IMR-90 (cell line): ENCODE measurements around the gene CDYL2. TPM values are rescaled to one million over a fixed set of nuclear protein-coding genes. Genes with fewer than 3 reads are reported as not detected.

ENCODE experiments used
- ATAC-seq: fragments of 200-7000 bp; cut with Tn5 transposase; 2 replicates; pipeline ENCODE4 v1.9.1; 2020; ENCODE audit warnings: low read depth, mild to moderate bottlenecking, moderate library complexity
- BruUV-seq: library from RNA; stranded (reverse); fragments of 400-500 nt; replicated peaks from 2 replicates; lab custom pipeline; 2021; lab: Mats Ljungman, UMichigan
- CTCF ChIA-PET: fragments of 300-600 bp; formaldehyde crosslinking; extraction: SDS; loops from one replicate; lab custom pipeline; 2021; ENCODE audit warnings: antibody characterized with exemption; lab: Yijun Ruan, JAX
- POLR2A ChIA-PET: fragments of 300-600 bp; sonication (Branson Sonifier 250); formaldehyde crosslinking; loops from one replicate; lab custom pipeline; 2022; ENCODE audit warnings: antibody characterized with exemption; ENCODE audit not compliant: unreplicated experiment; lab: Charles Lee
- DNase-seq: peaks from one replicate; pipeline ENCODE4 v3.0.0; 2013
- H2AFZ ChIP-seq: replicated peaks from 2 replicates; pipeline ENCODE3; 2013; ENCODE audit warnings: low read length, mild to moderate bottlenecking; ENCODE audit not compliant: poor library complexity
- H2AK5ac ChIP-seq: 2 replicates; pipeline ENCODE4 v1.6.1; 2013; ENCODE audit warnings: low read depth, low read length, inconsistent platforms
- H2AK9ac ChIP-seq: replicated peaks from 2 replicates; pipeline ENCODE3; 2013; ENCODE audit warnings: mild to moderate bottlenecking, low read depth, low read length, moderate library complexity; ENCODE audit not compliant: poor library complexity
- H2BK120ac ChIP-seq: 2 replicates; pipeline ENCODE4 v1.6.1; 2013; ENCODE audit warnings: low read depth, low read length, inconsistent platforms
- H2BK15ac ChIP-seq: 3 replicates; pipeline ENCODE4 v1.6.1; 2013; ENCODE audit warnings: low read depth, low read length, inconsistent platforms
- H2BK20ac ChIP-seq: 2 replicates; pipeline ENCODE4 v1.6.1; 2013; ENCODE audit warnings: low read depth, mild to moderate bottlenecking, inconsistent platforms, low read length, moderate library complexity
- H2BK5ac ChIP-seq: 2 replicates; pipeline ENCODE4 v1.6.1; 2013; ENCODE audit warnings: mild to moderate bottlenecking, low read depth, low read length, inconsistent platforms; ENCODE audit not compliant: poor library complexity, severe bottlenecking
- H3K14ac ChIP-seq: replicated peaks from 2 replicates; pipeline ENCODE4 v1.6.1; 2013; ENCODE audit warnings: low read depth, low read length, inconsistent platforms
- H3K18ac ChIP-seq: 2 replicates; pipeline ENCODE4 v1.6.1; 2013; ENCODE audit warnings: low read depth, low read length, control low read depth
- H3K23ac ChIP-seq: 2 replicates; pipeline ENCODE4 v1.6.1; 2013; ENCODE audit warnings: low read depth, low read length, inconsistent platforms
- H3K27ac ChIP-seq: 2 replicates; pipeline ENCODE4 v1.5.1; 2013; ENCODE audit warnings: mild to moderate bottlenecking, control low read depth, low read length; ENCODE audit not compliant: insufficient read depth
- H3K27me3 ChIP-seq: 2 replicates; pipeline ENCODE4 v1.6.1; 2013; ENCODE audit warnings: low read length; ENCODE audit not compliant: control insufficient read depth, insufficient read depth
- H3K36me3 ChIP-seq: 2 replicates; pipeline ENCODE4 v1.6.1; 2013; ENCODE audit warnings: low read length, mixed read lengths; ENCODE audit not compliant: control insufficient read depth, insufficient read depth
- H3K4ac ChIP-seq: 2 replicates; pipeline ENCODE4 v1.6.1; 2013; ENCODE audit warnings: low read depth, low read length, inconsistent platforms
- H3K4me1 ChIP-seq: 2 replicates; pipeline ENCODE4 v1.6.1; 2013; ENCODE audit warnings: low read length, mixed read lengths; ENCODE audit not compliant: control insufficient read depth, insufficient read depth
- H3K4me2 ChIP-seq: 2 replicates; pipeline ENCODE4 v1.6.1; 2013; ENCODE audit warnings: low read depth, mild to moderate bottlenecking, control low read depth, low read length, moderate library complexity
- H3K4me3 ChIP-seq: 2 replicates; pipeline ENCODE4 v1.5.1; 2013; ENCODE audit warnings: low read depth, mild to moderate bottlenecking, control low read depth, low read length, moderate library complexity; ENCODE audit not compliant: insufficient read depth
- H3K56ac ChIP-seq: 2 replicates; pipeline ENCODE4 v1.6.1; 2013; ENCODE audit warnings: low read length, inconsistent platforms; ENCODE audit not compliant: insufficient read depth; ENCODE audit errors: extremely low read depth
- H3K79me1 ChIP-seq, 2 experiments: 2 replicates each; pipeline ENCODE4 v1.6.1; 2013; ENCODE audit warnings: low read length in 2 of 2, inconsistent platforms in 1 of 2, low read depth in 1 of 2
- H3K9ac ChIP-seq: 2 replicates; pipeline ENCODE4 v1.6.1; 2013; ENCODE audit warnings: low read depth, low read length, control low read depth
- H3K9me1 ChIP-seq: 2 replicates; pipeline ENCODE4 v1.6.1; 2013; ENCODE audit warnings: low read length, inconsistent platforms; ENCODE audit not compliant: insufficient read depth
- H3K9me3 ChIP-seq: 2 replicates; pipeline ENCODE4 v1.6.1; 2013; ENCODE audit warnings: low read length; ENCODE audit not compliant: control insufficient read depth, insufficient read depth
- H4K20me1 ChIP-seq: 2 replicates; pipeline ENCODE4 v1.6.1; 2013; ENCODE audit warnings: low read length, inconsistent platforms; ENCODE audit not compliant: insufficient read depth
- H4K5ac ChIP-seq: 2 replicates; pipeline ENCODE4 v1.6.1; 2013; ENCODE audit warnings: mild to moderate bottlenecking, low read depth, low read length, control low read depth
- H4K8ac ChIP-seq, 2 experiments: 2 replicates each; pipeline ENCODE4 v1.6.1; 2013; ENCODE audit warnings: low read depth in 2 of 2, low read length in 2 of 2, control low read depth in 1 of 2, inconsistent platforms in 1 of 2
- H4K91ac ChIP-seq: 2 replicates; pipeline ENCODE4 v1.6.1; 2013; ENCODE audit warnings: low read depth, low read length, inconsistent platforms; ENCODE audit not compliant: insufficient read depth
- MAFK ChIP-seq: IDR thresholded peaks from 2 replicates; pipeline ENCODE4 v1.6.1; 2012; ENCODE audit warnings: low read depth, low read length, improper control_type of control experiment
- MAZ ChIP-seq: IDR thresholded peaks from 2 replicates; pipeline ENCODE4 v1.6.1; 2012; ENCODE audit warnings: low read depth, mild to moderate bottlenecking, low read length, improper control_type of control experiment, moderate library complexity, borderline replicate concordance
- RAD21 ChIP-seq: IDR thresholded peaks from 2 replicates; pipeline ENCODE4 v1.6.1; 2012; ENCODE audit warnings: low read length, improper control_type of control experiment
- RCOR1 ChIP-seq: IDR thresholded peaks from 2 replicates; pipeline ENCODE4 v1.6.1; 2012; ENCODE audit warnings: mild to moderate bottlenecking, low read length, improper control_type of control experiment; ENCODE audit not compliant: insufficient replicate concordance
- WGBS, 2 experiments: methylation state at CpG; one replicate each; pipeline versions ENCODE4 v1.1.5 to v1.1.7; 2013; ENCODE audit warnings: missing lambda C conversion rate in 2 of 2; ENCODE audit not compliant: insufficient read length in 1 of 2; ENCODE audit errors: extremely low coverage in 2 of 2; 5-methylcytosine and 5-hydroxymethylcytosine counted together
- dilution Hi-C: fragments of 300-500 bp; cut with HindIII; formaldehyde crosslinking; loops from one replicate; pipeline ENCODE4 v1.14.3; 2018; ENCODE audit warnings: low sequenced_read_pairs; ENCODE audit not compliant: unreplicated experiment
- in situ Hi-C: fragments of 300-500 bp; cut with MboI; formaldehyde crosslinking; loops from 3 replicates; pipeline ENCODE4 v1.14.3; 2019; ENCODE audit warnings: low sequenced_read_pairs, inconsistent platforms, mixed read lengths
- intact Hi-C: fragments of 100-400 bp; cut with micrococcal nuclease; formaldehyde crosslinking; loops from 2 replicates; pipeline ENCODE4 v1.10.0; 2022
- polyA plus RNA-seq, 3 experiments: library from polyadenylated mRNA; depleted of rRNA; stranded (reverse); fragments of >200 nt; gene quantifications; 2 replicates each; pipeline ENCODE4 v1.2.3, GENCODE V29; 2012; ENCODE audit warnings: low replicate concordance in 1 of 3
- total RNA-seq: library from RNA; depleted of rRNA; stranded (reverse); fragments of >200 nt; gene quantifications from 2 replicates; pipeline ENCODE4 v1.2.3, GENCODE V29; 2012

The CDYL2 gene
- total and polyA plus RNA-seq, 2 of the 4 experiments (the other 2 are of a cell fraction) = 1.2 to 3.9 TPM

GRCh38 chr16:80612461-80613017 lies 191.9 kb downstream of the CDYL2 start:
- Histone ChIP-seq H3K9me1 (peaks cover 3% of the 10 kb centered on the region; the same call in 1 of the 2 replicates), H3K27ac (no peak overlapping the region), H3K56ac (no peak overlapping the region), H3K9ac (no peak overlapping the region), H4K20me1 (no peaks in the 10 kb centered on the region), H3K4me3 (no peak overlapping the region), H3K4me1 (no peaks in the 10 kb centered on the region; the same call in 1 of the 2 replicates), H3K23ac (no peak overlapping the region), H4K5ac (no peak overlapping the region), H2BK15ac (no peak overlapping the region), H3K36me3 (no peaks in the 10 kb centered on the region), H3K79me1 (no peaks in the 10 kb centered on the region), H2BK20ac (no peak overlapping the region), H3K9me3 (peaks cover 12% of the 10 kb centered on the region), H2AFZ (no peak overlapping the region), H3K4ac (no peak overlapping the region), H2AK9ac (no peak overlapping the region), H3K14ac (no peak overlapping the region; the same call in 1 of the 2 replicates), H4K91ac (no peak overlapping the region), H2AK5ac (no peak overlapping the region), H3K27me3 (no peaks in the 10 kb centered on the region), H4K8ac (no peak overlapping the region), H3K4me2 (no peak overlapping the region), H2BK120ac (no peak overlapping the region), H2BK5ac (no peak overlapping the region), H3K18ac (no peak overlapping the region)
- CTCF ChIA-PET = no interaction called here
- WGBS, 2 experiments = 100% methylated on average over 4 of the region's 13 CpGs; no CpG with 5 or more reads in 1 of the 2 experiments
- POLR2A ChIA-PET = no interaction called here
- dilution Hi-C loops (no loop called here), in situ Hi-C loops (no loop called here), intact Hi-C loops (no loop called here)
- ATAC-seq (no peak), DNase-seq (no peak)
- no TSS peak for BruUV-seq
- TF ChIP-seq MAZ (no peak), MAFK (no peak), RAD21 (no peak), RCOR1 (no peak)
